K562 (cell line): ENCODE data around the gene FASN. TPM values are rescaled to one million over a fixed set of nuclear protein-coding genes. Genes with fewer than 3 reads are reported as not detected.

Experiments used
- ARID1B ChIP-seq: fragments of 450-650 bp; IDR thresholded peaks from 2 replicates; pipeline ENCODE4 v1.6.1; 2016; ENCODE audit warnings: antibody characterized with exemption, mild to moderate bottlenecking, inconsistent platforms
- BRF2 ChIP-seq: IDR thresholded peaks from 3 replicates; pipeline ENCODE4 v1.6.1; 2011; ENCODE audit warnings: borderline replicate concordance, mild to moderate bottlenecking; ENCODE audit not compliant: insufficient read length, insufficient read depth
- EWSR1 ChIP-seq: fragments of 450-650 bp; IDR thresholded peaks from 2 replicates; pipeline ENCODE4 v1.6.1; 2018; ENCODE audit warnings: borderline replicate concordance, mild to moderate bottlenecking, low read depth, moderate library complexity; ENCODE audit not compliant: partially characterized antibody
- FOXP4 ChIP-seq: sonication (generic); formaldehyde crosslinking; IDR thresholded peaks from 2 replicates; pipeline ENCODE4 v1.8.0; 2022; ENCODE audit warnings: mild to moderate bottlenecking, missing genetic modification reagents, borderline replicate concordance
- KLF16 ChIP-seq: IDR thresholded peaks from 2 replicates; pipeline ENCODE4 v1.6.1; 2016; ENCODE audit warnings: antibody characterized with exemption
- KLF6 ChIP-seq: fragments of 250-450 bp; sonication (Bioruptor Pico); IDR thresholded peaks from 2 replicates; pipeline ENCODE4 v1.4.0; 2020; ENCODE audit warnings: mild to moderate bottlenecking, moderate library complexity, borderline replicate concordance
- NCOA6 ChIP-seq: fragments of 450-650 bp; IDR thresholded peaks from 2 replicates; pipeline ENCODE4 v1.6.1; 2017; ENCODE audit warnings: mild to moderate bottlenecking
- NFRKB ChIP-seq: fragments of 450-650 bp; IDR thresholded peaks from 2 replicates; pipeline ENCODE4 v1.6.1; 2016; ENCODE audit warnings: low read depth
- PCBP1 ChIP-seq: fragments of 200-400 bp; formaldehyde crosslinking; IDR thresholded peaks from 2 replicates; pipeline ENCODE4 v1.6.1; 2018; ENCODE audit warnings: mild to moderate bottlenecking, low read depth, low read length; ENCODE audit not compliant: poor library complexity, severe bottlenecking
- POLR2B ChIP-seq: fragments of 450-650 bp; IDR thresholded peaks from 2 replicates; pipeline ENCODE4 v1.6.1; 2018; ENCODE audit warnings: low read depth; ENCODE audit not compliant: partially characterized antibody
- PYGO2 ChIP-seq: fragments of 450-650 bp; IDR thresholded peaks from 2 replicates; pipeline ENCODE4 v1.6.1; 2016; ENCODE audit warnings: mild to moderate bottlenecking, missing genetic modification characterization, moderate library complexity, missing compliant biosample characterization
- RBM39 ChIP-seq: fragments of 200-400 bp; formaldehyde crosslinking; optimal IDR thresholded peaks from 2 replicates; pipeline ENCODE3; 2018; ENCODE audit warnings: low read depth, low read length
- SFPQ ChIP-seq: fragments of 200-400 bp; formaldehyde crosslinking; IDR thresholded peaks from 2 replicates; pipeline ENCODE4 v1.6.1; 2017; ENCODE audit warnings: mild to moderate bottlenecking, low read depth, low read length, moderate library complexity
- SIN3A ChIP-seq, 2 experiments: fragments of 150-350 bp in 1 of 2; IDR thresholded peaks; 2 replicates each; pipeline ENCODE4 v1.6.1; 2011 to 2016; ENCODE audit warnings: borderline replicate concordance in 2 of 2, low read depth in 2 of 2, low read length in 2 of 2, mild to moderate bottlenecking in 2 of 2, moderate library complexity in 2 of 2; ENCODE audit not compliant: control insufficient read depth in 1 of 2
- SLC30A9 ChIP-seq: fragments of 250-450 bp; sonication (Bioruptor Pico); IDR thresholded peaks from 2 replicates; pipeline ENCODE4 v1.8.0; 2022; ENCODE audit warnings: mild to moderate bottlenecking, moderate library complexity
- THRAP3 ChIP-seq: fragments of 450-650 bp; IDR thresholded peaks from 2 replicates; pipeline ENCODE4 v1.6.1; 2016; ENCODE audit warnings: mild to moderate bottlenecking, inconsistent platforms, borderline replicate concordance
- ZHX1 ChIP-seq: fragments of 150-350 bp; conservative IDR thresholded peaks from 2 replicates; pipeline ENCODE4 v1.6.1; 2014; ENCODE audit warnings: low read length
- ZNF224 ChIP-seq: sonication (generic); formaldehyde crosslinking; IDR thresholded peaks from 2 replicates; pipeline ENCODE4 v1.8.0; 2022; ENCODE audit warnings: mild to moderate bottlenecking, missing genetic modification reagents
- ZNF24 ChIP-seq: fragments of 450-650 bp; IDR thresholded peaks from 2 replicates; pipeline ENCODE4 v1.6.1; 2016
- ZNF551 ChIP-seq: fragments of 250-450 bp; sonication (Bioruptor Pico); IDR thresholded peaks from 2 replicates; pipeline ENCODE4 v1.5.0; 2021; ENCODE audit warnings: mild to moderate bottlenecking, moderate library complexity
- polyA plus RNA-seq, 8 experiments: library from polyadenylated mRNA; depleted of rRNA in 4 of 8; stranded (reverse) in 5 of 8; unstranded in 3 of 8; fragments of >200 nt; fragmentation: Nextera tagmentation in 2 of 8; fragmentation: Illumina TruSeq in 1 of 8; extraction: Ambion mirVana in 2 of 8; extraction: Trizol in 1 of 8; gene quantifications; 2 replicates each; pipeline versions ENCODE4 v1.2.1 to v1.2.3, GENCODE V29; 2011 to 2014; ENCODE audit warnings: inconsistent platforms in 1 of 8, missing spikeins in 1 of 8
- total RNA-seq, 7 experiments: library from RNA; depleted of rRNA in 6 of 7; stranded (reverse); fragments of >200 nt in 6 of 7; fragmentation: Illumina TruSeq in 2 of 7; extraction: Trizol in 2 of 7; gene quantifications; 2 replicates each; pipeline versions ENCODE4 v1.2.1 to v1.2.3, GENCODE V29; 2011 to 2021; ENCODE audit warnings: low replicate concordance in 1 of 7

The FASN gene
- total and polyA plus RNA-seq, 9 of the 15 experiments (the other 6 are each of a cell fraction or from before 2014, with no cell fraction given) = 0.15 to 663 (median 49.9) TPM

GRCh38 chr17:82098939-82099763 lies 1.1 kb upstream of the FASN start (continued):
- no peak for TF ChIP-seq PYGO2 (tag)
- TF ChIP-seq KLF6 (CRISPR knock-in tag) = peak; percentile 60; the same call in 1 of the 2 replicates
- TF ChIP-seq FOXP4 = 0 out of 2 replicates have a peak, but pooled peaks have one; percentile 32
- TF ChIP-seq ZNF224 (CRISPR knock-in tag) = no peak
- TF ChIP-seq KLF16 = no peak
- no peak for TF ChIP-seq ZNF24
- no peak for TF ChIP-seq SFPQ
- TF ChIP-seq SLC30A9 (CRISPR knock-in tag) = no peak
- no peak for TF ChIP-seq ARID1B
- no peak for TF ChIP-seq RBM39
- peak; percentile 82; the same call in 1 of the 2 replicates for TF ChIP-seq NFRKB
- TF ChIP-seq EWSR1 = no peak
- peak; percentile 80 for TF ChIP-seq PCBP1
- TF ChIP-seq POLR2B = no peak
- no peak for TF ChIP-seq ZHX1
- no peak for TF ChIP-seq ZNF551 (CRISPR knock-in tag)
- no peak for TF ChIP-seq BRF2
- TF ChIP-seq NCOA6 = no peak
- no peak for TF ChIP-seq THRAP3
- TF ChIP-seq SIN3A (IDR thresholded peaks at IDR 0.05; ENCODE audit: borderline replicate concordance in 2 of 2, control insufficient read depth in 1 of 2, low read depth in 2 of 2, low read length in 2 of 2) = 0 out of 4 replicates have a peak, but pooled peaks of 1 of the 2 experiments have one; percentile 11
